GM19328 (cell line): Measurements from ENCODE around the gene BAIAP2L1.

Source experiments
- ATAC-seq: cut with Tn5 transposase; IDR thresholded peaks from one replicate; pipeline ENCODE4 v1.9.1; 2021; ENCODE audit warnings: mild to moderate bottlenecking, moderate library complexity; ENCODE audit not compliant: unreplicated experiment

BAIAP2L1 gene

GRCh38 chr7:98296833-98297232 lies 104.1 kb downstream of the BAIAP2L1 start:
- ATAC-seq, result no peak

- no peak for ATAC-seq
These were observed 105.3 kb downstream of the BAIAP2L1 start for GRCh38 chr7:98295467-98296192.

- ATAC-seq, result no peak
These were observed 106.0 kb downstream of the BAIAP2L1 start for GRCh38 chr7:98294798-98295382.

GRCh38 chr7:98294326-98294725 lies 106.6 kb downstream of the BAIAP2L1 start:
- ATAC-seq, result no peak

- no peak for ATAC-seq
These were observed 107.1 kb downstream of the BAIAP2L1 start for GRCh38 chr7:98293746-98294145.

GRCh38 chr7:98293265-98293664 lies 107.6 kb downstream of the BAIAP2L1 start:
- ATAC-seq, result no peak

GRCh38 chr7:98291717-98292116 lies 109.2 kb downstream of the BAIAP2L1 start:
- no peak for ATAC-seq

GRCh38 chr7:98289333-98289875 lies 111.5 kb downstream of the BAIAP2L1 start:
- no peak for ATAC-seq

- ATAC-seq, result no peak
These were observed 112.6 kb downstream of the BAIAP2L1 start for GRCh38 chr7:98288064-98288823.

- no peak for ATAC-seq
These were observed 113.4 kb downstream of the BAIAP2L1 start for GRCh38 chr7:98287486-98287959.

GRCh38 chr7:98286701-98287485 lies 114.0 kb downstream of the BAIAP2L1 start:
- no peak for ATAC-seq

- ATAC-seq, result no peak
These were observed 114.8 kb downstream of the BAIAP2L1 start for GRCh38 chr7:98286093-98286539.

- ATAC-seq, result no peak
These were observed 115.5 kb downstream of the BAIAP2L1 start for GRCh38 chr7:98285157-98286092.

- ATAC-seq, result no peak
These were observed 116.4 kb downstream of the BAIAP2L1 start for GRCh38 chr7:98284335-98285036.

- no peak for ATAC-seq
These were observed 117.0 kb downstream of the BAIAP2L1 start for GRCh38 chr7:98283887-98284222.

GRCh38 chr7:98283127-98283886 lies 117.6 kb downstream of the BAIAP2L1 start:
- no peak for ATAC-seq

GRCh38 chr7:98282703-98283102 lies 118.2 kb downstream of the BAIAP2L1 start:
- no peak for ATAC-seq
